Trophoblast cell (in vitro differentiated cells and primary cell): Measurements from ENCODE around the gene LIPC.

Source experiments
- DNase-seq, 2 donors: peaks; one replicate each; pipeline ENCODE4 v3.0.0-alpha.2; 2016
- H2AFZ ChIP-seq: 2 replicates; pipeline ENCODE4 v1.6.1; 2013; ENCODE audit warnings: low read length, moderate library complexity, mild to moderate bottlenecking; ENCODE audit not compliant: insufficient read depth, poor library complexity
- H2AK5ac ChIP-seq: 2 replicates; pipeline ENCODE4 v1.6.1; 2013; ENCODE audit warnings: mild to moderate bottlenecking, low read length
- H2BK120ac ChIP-seq: 2 replicates; pipeline ENCODE4 v1.6.1; 2013; ENCODE audit warnings: low read length, mild to moderate bottlenecking, moderate library complexity; ENCODE audit not compliant: insufficient read depth, poor library complexity
- H2BK12ac ChIP-seq: 2 replicates; pipeline ENCODE4 v1.6.1; 2013; ENCODE audit warnings: mild to moderate bottlenecking, low read length, moderate library complexity
- H2BK5ac ChIP-seq: 2 replicates; pipeline ENCODE4 v1.6.1; 2013; ENCODE audit warnings: low read length, low read depth, moderate library complexity, mild to moderate bottlenecking; ENCODE audit not compliant: poor library complexity
- H3K14ac ChIP-seq: 2 replicates; pipeline ENCODE4 v1.6.1; 2013; ENCODE audit warnings: mild to moderate bottlenecking, low read length
- H3K18ac ChIP-seq: 2 replicates; pipeline ENCODE4 v1.6.1; 2013; ENCODE audit warnings: mild to moderate bottlenecking, low read length
- H3K23ac ChIP-seq: 2 replicates; pipeline ENCODE4 v1.6.1; 2013; ENCODE audit warnings: low read length
- H3K27ac ChIP-seq: 2 replicates; pipeline ENCODE4 v1.5.1; 2013; ENCODE audit warnings: low read depth, mild to moderate bottlenecking, inconsistent platforms, low read length, moderate library complexity
- H3K27me3 ChIP-seq: 2 replicates; pipeline ENCODE4 v1.6.1; 2013; ENCODE audit warnings: inconsistent platforms, mild to moderate bottlenecking, low read length, moderate library complexity; ENCODE audit not compliant: insufficient read depth
- H3K36me3 ChIP-seq, 2 experiments: 1 replicate in 1 of 2; 2 replicates in 1 of 2; pipeline ENCODE4 v1.6.1; 2013; ENCODE audit warnings: low read length in 2 of 2, mild to moderate bottlenecking in 2 of 2, moderate library complexity in 1 of 2; ENCODE audit not compliant: insufficient read depth in 2 of 2, control insufficient read depth in 1 of 2
- H3K4ac ChIP-seq: 2 replicates; pipeline ENCODE4 v1.6.1; 2013; ENCODE audit warnings: low read depth, mild to moderate bottlenecking, low read length, moderate library complexity
- H3K4me1 ChIP-seq, 2 experiments: 1 replicate in 1 of 2; 2 replicates in 1 of 2; pipeline ENCODE4 v1.6.1; 2013; ENCODE audit warnings: low read length in 2 of 2, mild to moderate bottlenecking in 2 of 2, moderate library complexity in 1 of 2; ENCODE audit not compliant: insufficient read depth in 2 of 2, control insufficient read depth in 1 of 2
- H3K4me2 ChIP-seq: 2 replicates; pipeline ENCODE4 v1.6.1; 2013; ENCODE audit warnings: inconsistent platforms, mild to moderate bottlenecking, low read length, moderate library complexity
- H3K4me3 ChIP-seq: 2 replicates; pipeline ENCODE4 v1.5.1; 2013; ENCODE audit warnings: mild to moderate bottlenecking, low read depth, low read length, inconsistent platforms
- H3K79me1 ChIP-seq: one replicate; pipeline ENCODE4 v1.6.1; 2013; ENCODE audit warnings: low read length
- H3K79me2 ChIP-seq: 2 replicates; pipeline ENCODE4 v1.6.1; 2013; ENCODE audit warnings: low read length, mild to moderate bottlenecking; ENCODE audit not compliant: control insufficient read depth, insufficient read depth, poor library complexity
- H3K9ac ChIP-seq: 2 replicates; pipeline ENCODE4 v1.6.1; 2013; ENCODE audit warnings: mild to moderate bottlenecking, low read length
- H3K9me3 ChIP-seq: 2 replicates; pipeline ENCODE4 v1.6.1; 2013; ENCODE audit warnings: low read depth, mild to moderate bottlenecking, control low read depth, inconsistent platforms, low read length; ENCODE audit not compliant: insufficient read depth
- H4K12ac ChIP-seq: 2 replicates; pipeline ENCODE4 v1.6.1; 2013; ENCODE audit warnings: low read depth, mild to moderate bottlenecking, low read length, moderate library complexity
- H4K8ac ChIP-seq: 2 replicates; pipeline ENCODE4 v1.6.1; 2013; ENCODE audit warnings: low read depth, mild to moderate bottlenecking, low read length, moderate library complexity
- H4K91ac ChIP-seq: one replicate; pipeline ENCODE4 v1.6.1; 2013; ENCODE audit warnings: low read depth, mild to moderate bottlenecking, low read length, moderate library complexity
- WGBS: extraction: QIAGEN DNeasy Blood & Tissue Kit; methylation state at CpG from one replicate; pipeline ENCODE4 v1.1.7; 2013; ENCODE audit warnings: missing lambda C conversion rate; ENCODE audit not compliant: insufficient read length, insufficient coverage; ENCODE audit errors: extremely low coverage; 5-methylcytosine and 5-hydroxymethylcytosine counted together

Gene LIPC

DNA sequence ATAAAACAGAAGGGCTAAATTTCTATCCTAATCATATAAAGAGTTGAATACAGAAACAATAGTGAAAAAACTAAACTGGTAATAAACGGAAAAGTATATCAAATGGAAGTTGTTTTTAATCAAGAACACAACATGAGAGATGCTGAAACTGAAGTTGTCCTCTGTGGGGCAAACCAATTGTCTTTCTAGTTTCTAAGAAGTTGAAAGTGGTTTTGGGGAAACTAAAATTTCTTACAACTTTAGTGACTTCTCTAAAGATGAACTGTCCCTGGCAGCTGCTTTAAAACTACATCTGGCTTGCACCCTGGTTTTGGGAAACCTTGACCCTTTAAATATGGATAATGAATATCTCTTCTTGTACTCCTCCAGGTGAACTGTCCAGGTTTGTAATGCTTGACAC is 162.1 kb downstream of the LIPC start:
- H3K18ac ChIP-seq = no peak overlapping the region
- H3K36me3 ChIP-seq = peaks cover 2 to 5% of the 10 kb centered on the region in 2 experiments

DNA sequence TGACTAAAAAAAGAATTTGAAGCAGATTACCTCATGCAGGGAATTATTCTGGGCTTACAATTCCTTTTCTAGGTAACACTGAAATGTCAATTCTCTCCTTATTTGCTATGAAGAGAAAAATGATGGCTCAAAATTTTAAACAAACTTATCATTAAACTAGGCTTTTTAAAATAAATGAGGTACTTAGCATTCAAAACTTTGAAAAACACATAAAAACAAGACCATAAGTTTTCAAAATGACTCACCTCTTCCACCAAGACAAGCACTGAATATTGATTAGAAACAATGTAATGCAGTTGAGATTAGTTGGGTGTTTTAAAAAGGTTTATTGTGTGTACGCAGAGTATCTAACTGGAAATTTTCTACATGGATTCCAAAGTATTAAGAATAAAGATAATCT is 163.1 kb downstream of the LIPC start:
- no peak for DNase-seq
- no peak overlapping the region for H2BK12ac ChIP-seq

More for the DNA sequence above, 162.1 kb downstream of the LIPC start:
- Histone ChIP-seq H2BK120ac (no peak overlapping the region), H4K12ac (no peak overlapping the region), H3K23ac (no peak overlapping the region), H3K4me1 (no peaks in the 10 kb centered on the region), H3K9ac (no peak overlapping the region), H3K4me3 (no peak overlapping the region), H3K9me3 (no peaks in the 10 kb centered on the region), H3K27me3 (no peaks in the 10 kb centered on the region), H2BK12ac (no peak overlapping the region), H4K8ac (no peak overlapping the region), H3K4ac (no peak overlapping the region), H3K14ac (no peak overlapping the region), H3K79me1 (no peaks in the 10 kb centered on the region), H3K79me2 (no peaks in the 10 kb centered on the region), H2AK5ac (no peak overlapping the region), H2BK5ac (no peak overlapping the region), H3K4me2 (no peak overlapping the region), H4K91ac (no peak overlapping the region), H3K27ac (no peak overlapping the region), H2AFZ (no peak overlapping the region)
- DNase-seq = no peak
- WGBS = no CpG with 5 or more reads among the region's 1 CpG

DNA sequence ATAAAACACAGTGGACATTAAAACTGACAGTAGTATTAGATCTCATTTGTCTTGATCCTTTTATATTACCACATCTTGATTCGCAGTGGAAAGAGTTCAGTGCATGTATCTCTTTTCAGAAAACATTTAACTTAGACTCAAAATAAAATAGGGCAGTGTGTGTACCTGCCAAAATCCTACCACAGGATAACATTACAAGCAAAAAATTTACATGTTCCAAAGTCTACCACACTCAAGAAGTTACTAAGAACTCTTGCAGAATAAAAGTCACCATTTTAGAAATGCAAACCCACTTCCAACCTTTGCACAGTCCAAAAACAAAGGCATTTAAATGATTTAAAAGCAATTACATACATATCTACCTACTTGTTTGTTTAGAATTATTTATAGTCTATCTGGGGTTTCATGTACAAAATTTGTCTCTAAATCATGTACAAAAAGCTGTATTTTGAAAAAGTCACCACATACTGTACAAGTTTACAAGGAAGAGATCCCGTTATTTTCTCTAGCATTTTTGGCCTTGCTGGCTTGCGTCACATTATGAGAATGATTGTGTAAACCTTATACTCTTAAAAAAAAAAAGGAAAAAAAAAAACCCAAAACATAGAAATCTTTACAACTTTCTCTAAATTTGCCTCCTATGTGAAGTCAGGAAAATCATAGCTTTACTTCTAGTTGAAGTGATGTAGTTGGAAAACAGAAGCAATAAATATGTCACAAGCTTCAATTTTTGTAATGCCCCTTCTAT is 163.9 kb downstream of the LIPC start:
- Histone ChIP-seq H3K27ac (no peak overlapping the region), H2AFZ (no peak overlapping the region), H3K4me1 (no peaks in the 10 kb centered on the region), H4K91ac (no peak overlapping the region), H3K36me3 (peaks cover 2 to 5% of the 10 kb centered on the region in 2 experiments), H3K23ac (no peak overlapping the region), H3K4me2 (no peak overlapping the region), H4K12ac (no peak overlapping the region), H4K8ac (no peak overlapping the region), H3K4ac (no peak overlapping the region), H3K4me3 (no peak overlapping the region), H2BK120ac (no peak overlapping the region), H2AK5ac (no peak overlapping the region), H3K14ac (no peak overlapping the region), H2BK12ac (no peak overlapping the region), H3K79me1 (no peaks in the 10 kb centered on the region), H2BK5ac (no peak overlapping the region), H3K9me3 (no peaks in the 10 kb centered on the region), H3K79me2 (no peaks in the 10 kb centered on the region), H3K18ac (no peak overlapping the region), H3K9ac (no peak overlapping the region), H3K27me3 (no peaks in the 10 kb centered on the region)
- no CpG with 5 or more reads among the region's 3 CpGs for WGBS
- no peak for DNase-seq

More for the DNA sequence above, 163.1 kb downstream of the LIPC start:
- Histone ChIP-seq H2AK5ac (no peak overlapping the region), H3K23ac (no peak overlapping the region), H3K18ac (no peak overlapping the region), H2AFZ (no peak overlapping the region), H3K9me3 (no peaks in the 10 kb centered on the region), H4K91ac (no peak overlapping the region), H2BK120ac (no peak overlapping the region), H3K9ac (no peak overlapping the region), H3K79me2 (no peaks in the 10 kb centered on the region), H3K14ac (no peak overlapping the region), H3K79me1 (no peaks in the 10 kb centered on the region), H3K27me3 (no peaks in the 10 kb centered on the region), H3K4me2 (no peak overlapping the region), H3K4me1 (no peaks in the 10 kb centered on the region), H3K4ac (no peak overlapping the region), H2BK5ac (no peak overlapping the region), H4K8ac (no peak overlapping the region), H3K36me3 (peaks cover 2 to 5% of the 10 kb centered on the region in 2 experiments), H4K12ac (no peak overlapping the region), H3K4me3 (no peak overlapping the region), H3K27ac (no peak overlapping the region)
- WGBS = no CpG with 5 or more reads among the region's 1 CpG

DNA sequence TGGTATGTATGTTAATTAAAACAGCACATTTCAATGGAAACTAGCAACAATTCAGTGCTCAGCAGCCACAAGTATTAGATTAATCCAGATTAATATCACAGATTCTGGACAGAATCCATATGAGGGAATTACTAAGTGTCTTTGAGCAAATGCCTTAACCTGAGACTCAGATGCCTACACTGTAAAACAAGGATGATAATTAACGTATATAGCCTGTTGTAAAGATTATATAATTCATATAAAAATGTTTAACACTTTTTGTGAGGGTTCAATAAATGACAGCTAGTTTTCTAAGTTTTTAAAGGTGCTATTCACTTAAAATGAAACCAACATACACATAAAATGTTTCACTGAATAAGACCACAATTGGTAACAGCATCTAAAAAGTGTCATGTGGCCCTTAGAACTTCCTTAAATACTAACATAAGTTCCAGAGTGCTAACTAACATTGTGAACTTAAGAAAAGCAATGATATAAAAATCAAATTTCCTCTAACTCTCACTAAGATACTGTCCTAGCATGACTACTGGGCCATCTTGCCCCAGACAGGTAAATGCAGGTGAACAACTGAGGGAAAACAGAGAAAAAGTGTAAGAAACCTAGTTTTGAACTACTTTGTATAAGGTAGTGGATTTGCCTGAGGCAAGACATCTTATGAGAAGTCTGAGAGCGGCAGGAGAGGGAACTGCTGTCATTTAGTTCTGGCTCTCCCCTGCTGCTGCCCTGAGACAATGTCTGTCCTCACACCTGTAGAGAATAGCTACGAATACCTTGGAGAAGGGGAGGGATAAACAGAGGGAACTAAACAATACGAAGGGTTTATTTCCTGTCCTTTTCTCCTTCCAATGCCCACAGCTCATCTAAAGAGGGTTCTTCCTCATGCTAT is 166.4 kb downstream of the LIPC start:
- Histone ChIP-seq H3K9me3 (no peaks in the 10 kb centered on the region), H2AFZ (no peak overlapping the region), H3K79me2 (no peaks in the 10 kb centered on the region), H3K14ac (no peak overlapping the region), H4K91ac (no peak overlapping the region), H2AK5ac (no peak overlapping the region), H3K18ac (no peak overlapping the region), H3K4me3 (no peak overlapping the region), H3K4me2 (no peak overlapping the region), H3K27me3 (no peaks in the 10 kb centered on the region), H3K23ac (no peak overlapping the region), H4K8ac (no peak overlapping the region), H3K4ac (no peak overlapping the region), H2BK120ac (no peak overlapping the region), H3K27ac (no peak overlapping the region), H2BK12ac (no peak overlapping the region), H2BK5ac (no peak overlapping the region), H3K79me1 (no peaks in the 10 kb centered on the region), H3K9ac (no peak overlapping the region), H3K4me1 (no peaks in the 10 kb centered on the region), H3K36me3 (peaks cover 5 to 9% of the 10 kb centered on the region in 2 experiments), H4K12ac (no peak overlapping the region)
- DNase-seq = no peak
- WGBS = no CpG with 5 or more reads among the region's 4 CpGs
